GM21367 (cell line): ENCODE measurements around the gene PLCD1.
A peak's percentile ranks its signal among the peaks of the same experiment; 100 is the strongest.

Experiments
- ATAC-seq: cut with Tn5 transposase; IDR thresholded peaks from one replicate; pipeline ENCODE4 v1.9.1; 2021; ENCODE audit not compliant: unreplicated experiment

Gene PLCD1

DNA sequence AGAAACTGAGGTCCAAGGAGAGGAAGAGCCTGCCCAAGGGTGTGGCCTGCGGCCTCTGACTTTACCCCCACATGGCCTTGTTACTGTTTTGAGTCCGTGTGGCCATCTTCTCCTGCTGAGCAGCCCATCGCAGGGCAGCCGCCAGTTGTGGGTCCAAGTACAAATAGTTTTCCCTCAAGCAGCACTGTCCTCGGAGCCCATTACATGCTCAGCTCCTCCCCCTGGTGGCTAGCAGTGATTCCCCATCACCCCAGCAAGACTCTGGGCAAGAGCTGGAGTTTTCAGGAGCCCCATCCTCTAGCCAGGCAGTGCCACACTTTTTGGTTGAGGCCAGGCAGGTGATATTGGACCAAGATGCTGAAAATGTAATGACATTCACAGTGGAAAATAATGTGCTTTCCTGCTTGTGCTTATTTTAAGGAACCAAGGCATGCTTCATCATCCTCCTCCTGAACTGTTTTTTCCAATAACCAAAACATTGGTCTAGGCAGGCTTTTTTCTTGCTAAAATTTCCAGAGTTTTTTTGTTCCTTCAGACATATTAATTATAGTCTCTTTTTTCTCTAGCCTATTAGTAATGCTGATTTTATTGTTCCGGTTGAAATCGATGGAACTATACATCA, 62.1 kb downstream of the PLCD1 start:
- peak; percentile 64 for ATAC-seq

DNA sequence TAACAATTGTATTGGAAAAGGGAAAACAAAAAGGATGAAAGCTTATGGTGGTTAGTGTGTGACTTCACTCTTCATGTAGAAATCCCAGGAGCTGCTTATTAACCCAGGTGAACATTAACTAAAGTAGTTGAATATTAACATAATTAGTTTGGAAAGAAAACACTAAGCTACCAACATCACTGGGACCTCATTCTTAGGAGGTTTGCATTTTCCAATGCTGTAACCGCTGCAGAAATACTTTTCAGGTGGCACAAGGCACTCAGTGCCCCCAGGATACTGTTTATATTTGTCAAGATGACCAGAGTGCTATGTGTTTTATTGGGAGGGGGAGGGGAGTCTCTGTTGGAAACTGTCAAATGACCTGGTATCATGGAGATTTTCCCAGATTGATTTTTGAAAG, 64.7 kb downstream of the PLCD1 start:
- ATAC-seq: no peak

DNA sequence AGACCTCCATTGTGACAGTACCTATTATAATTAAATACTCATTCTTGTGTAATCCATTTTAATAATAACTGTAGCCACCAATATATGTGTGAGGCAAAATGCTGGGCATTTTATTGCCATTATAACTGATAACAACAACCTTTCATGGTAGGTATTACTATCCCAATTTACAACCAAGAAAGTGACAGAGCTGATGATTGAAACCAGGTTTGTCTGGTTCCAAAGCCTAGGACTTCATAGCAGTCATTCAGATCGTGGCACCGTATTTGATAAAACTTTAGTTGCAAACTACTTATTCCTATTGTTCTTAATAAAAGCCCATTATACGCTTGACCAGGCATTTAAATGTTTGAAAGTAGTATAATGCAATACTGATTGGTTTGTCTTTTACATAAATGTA, 65.3 kb downstream of the PLCD1 start:
- no peak for ATAC-seq

DNA sequence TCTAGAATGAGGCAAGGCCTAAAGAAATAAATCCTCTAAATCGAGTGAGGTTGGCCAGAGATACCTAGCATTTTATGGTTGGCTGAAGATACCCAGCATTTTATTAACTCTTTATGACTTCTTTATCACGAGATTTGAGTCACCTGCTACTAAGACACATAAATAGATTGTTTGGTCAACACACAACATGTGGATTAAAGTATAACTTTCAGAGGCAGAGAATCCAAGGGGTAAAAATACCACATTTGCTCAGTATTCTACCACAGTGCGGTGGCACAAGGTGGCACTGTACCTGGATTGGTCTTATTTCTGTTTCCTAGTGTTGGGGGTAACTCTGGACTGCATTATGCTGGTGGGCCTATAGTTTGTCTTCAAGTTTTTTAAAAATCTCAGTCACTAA, 65.8 kb downstream of the PLCD1 start:
- ATAC-seq: no peak

DNA sequence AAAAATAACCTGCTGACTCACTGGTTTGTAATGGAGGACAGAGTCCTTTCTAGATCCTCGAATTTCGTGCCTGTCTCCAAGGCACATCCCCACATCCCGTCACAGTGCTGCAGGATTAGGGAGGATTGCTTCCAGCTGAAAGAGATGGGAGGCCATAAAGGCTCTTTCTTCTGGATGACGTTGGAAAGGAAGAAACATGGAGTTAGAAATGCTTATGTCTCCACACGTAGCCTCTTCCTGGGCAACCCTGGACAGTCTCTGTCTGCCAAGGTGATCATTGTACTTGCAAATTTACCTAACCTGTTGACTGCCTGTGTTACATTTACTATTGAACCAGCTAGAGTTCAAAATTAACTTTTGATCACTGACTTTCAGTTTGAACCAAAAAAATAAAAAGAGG, 66.4 kb downstream of the PLCD1 start:
- no peak for ATAC-seq

DNA sequence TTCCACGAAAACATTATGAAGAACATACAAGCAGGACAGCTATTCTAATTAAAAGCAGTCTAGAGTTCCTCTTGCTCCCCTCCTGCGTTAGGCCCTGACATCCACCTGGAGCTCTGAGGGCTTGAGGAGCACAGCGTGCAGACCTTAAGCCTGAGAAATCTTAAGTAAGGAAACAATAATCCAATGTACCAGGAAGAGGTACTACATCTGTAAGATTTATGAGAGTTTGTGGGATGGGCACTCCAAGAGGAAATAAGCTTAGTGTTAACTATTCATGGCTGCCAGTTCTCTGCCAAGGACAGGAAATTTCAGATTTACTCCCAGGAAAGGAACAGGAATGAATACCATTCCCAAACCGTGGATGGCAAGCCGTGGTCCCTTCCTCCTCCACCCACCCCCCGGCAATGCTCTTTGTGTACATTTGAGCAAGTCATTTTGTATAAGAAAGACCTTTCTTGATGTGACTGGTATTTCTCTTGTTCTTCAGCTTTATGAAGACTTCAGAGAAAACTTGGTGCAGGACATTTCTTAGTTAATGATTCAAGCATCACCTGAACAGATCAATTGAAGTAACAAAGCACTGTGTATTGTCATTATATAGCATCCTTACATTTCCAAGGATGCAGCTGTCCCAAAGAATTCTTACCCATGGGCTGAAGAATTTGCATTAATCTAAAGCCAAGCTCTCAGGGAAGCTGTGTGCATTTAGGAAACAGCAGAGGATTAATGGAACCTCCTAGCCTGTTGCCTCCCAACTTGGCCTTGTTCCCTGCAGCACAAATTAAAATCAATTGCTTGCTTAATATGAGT, 67.6 kb downstream of the PLCD1 start:
- no peak for ATAC-seq

DNA sequence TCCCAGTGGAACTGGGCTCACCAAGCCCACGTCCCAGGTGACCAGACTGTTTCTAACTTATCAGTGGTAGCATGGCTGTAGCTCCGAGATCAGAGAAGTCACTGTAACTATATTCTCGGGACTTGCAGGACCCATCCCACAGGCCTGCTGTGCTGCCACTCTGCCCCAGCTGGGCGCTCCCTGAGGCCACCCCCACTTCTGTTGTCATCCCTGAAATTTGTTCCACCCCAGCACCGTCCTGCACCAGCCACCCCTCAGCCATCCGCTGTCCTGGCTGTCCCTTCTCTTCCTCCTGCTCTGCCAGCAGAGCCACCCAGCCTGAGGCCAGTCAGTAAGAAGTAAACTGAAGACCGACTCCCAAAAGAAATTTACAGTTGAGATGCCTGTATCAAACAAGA, 71.9 kb downstream of the PLCD1 start:
- no peak for ATAC-seq
